IPS-18c (cell line): ENCODE data around the gene CCNL2.
"Not testable (repeated sequence)": the region's sequence is repeated elsewhere in the genome, so short reads cannot be mapped to it uniquely, and the experiment has no call there.

ENCODE experiments used
- H3K4me3 ChIP-seq: 2 replicates; pipeline ENCODE4 v1.7.0; 2013; ENCODE audit warnings: low read depth, mild to moderate bottlenecking, low read length, moderate library complexity; ENCODE audit not compliant: insufficient read depth
- H3K9me3 ChIP-seq: one replicate; pipeline ENCODE4 v1.6.1; 2013; ENCODE audit warnings: mild to moderate bottlenecking, low read length, moderate library complexity; ENCODE audit not compliant: control insufficient read depth, insufficient read depth

Gene CCNL2

DNA sequence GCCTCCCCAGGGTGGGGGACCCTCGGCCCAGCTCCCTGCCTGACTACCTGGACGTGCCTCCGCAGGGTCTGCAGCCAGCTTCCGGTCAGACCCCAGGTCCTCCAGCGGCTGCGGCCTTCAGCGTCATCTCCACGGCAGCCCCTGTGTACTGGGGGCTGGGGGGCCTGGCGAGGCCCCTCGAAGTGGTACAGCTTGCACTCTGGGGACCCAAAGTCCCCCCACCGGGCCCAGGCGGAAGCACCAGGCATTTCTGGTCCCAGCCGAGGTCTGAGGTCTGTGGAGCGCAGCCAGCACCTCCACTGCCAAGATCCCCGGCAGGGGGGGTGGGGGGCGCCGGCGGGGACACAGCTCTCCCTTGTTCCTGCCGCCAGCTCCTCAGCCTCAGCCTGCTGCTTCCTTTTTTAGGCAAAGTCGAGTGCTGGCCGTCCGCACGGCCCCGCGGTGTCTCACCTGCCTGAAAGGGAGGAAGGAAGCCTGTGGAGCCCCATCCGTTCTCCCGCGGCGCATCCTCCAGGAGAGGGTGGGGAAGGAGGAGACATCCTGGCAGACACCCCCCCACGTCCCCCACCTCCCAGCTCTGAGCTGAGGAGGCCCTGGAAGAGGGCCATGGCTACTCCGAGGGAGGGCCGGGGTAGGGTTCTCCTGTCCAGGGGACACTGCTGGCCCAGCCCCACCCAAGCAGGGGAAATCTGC is 35.1 kb upstream of the CCNL2 start:
- Histone ChIP-seq H3K9me3 (no peaks in the 10 kb centered on the region), H3K4me3 (peak overlapping the region; percentile 62)

DNA sequence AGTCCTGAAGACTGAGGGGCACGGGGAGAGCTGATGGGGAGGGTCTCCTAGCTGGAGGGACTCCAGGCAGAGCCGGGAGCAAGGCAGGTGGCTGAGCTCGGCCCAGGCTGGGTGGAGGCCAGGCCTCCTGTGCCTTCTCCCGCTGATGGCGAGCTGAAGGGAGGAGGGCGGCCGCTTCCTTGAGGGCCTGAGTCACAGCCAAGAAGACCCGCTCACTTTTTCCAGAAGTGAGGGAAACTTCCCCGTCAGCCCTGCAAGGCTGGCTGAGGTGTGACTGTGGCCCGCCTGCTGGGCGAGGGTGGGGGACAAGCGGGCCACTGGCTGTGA is 34.6 kb upstream of the CCNL2 start:
- Histone ChIP-seq H3K9me3 (no peaks in the 10 kb centered on the region), H3K4me3 (peak overlapping the region; percentile 25; the same call in 1 of the 2 replicates)

DNA sequence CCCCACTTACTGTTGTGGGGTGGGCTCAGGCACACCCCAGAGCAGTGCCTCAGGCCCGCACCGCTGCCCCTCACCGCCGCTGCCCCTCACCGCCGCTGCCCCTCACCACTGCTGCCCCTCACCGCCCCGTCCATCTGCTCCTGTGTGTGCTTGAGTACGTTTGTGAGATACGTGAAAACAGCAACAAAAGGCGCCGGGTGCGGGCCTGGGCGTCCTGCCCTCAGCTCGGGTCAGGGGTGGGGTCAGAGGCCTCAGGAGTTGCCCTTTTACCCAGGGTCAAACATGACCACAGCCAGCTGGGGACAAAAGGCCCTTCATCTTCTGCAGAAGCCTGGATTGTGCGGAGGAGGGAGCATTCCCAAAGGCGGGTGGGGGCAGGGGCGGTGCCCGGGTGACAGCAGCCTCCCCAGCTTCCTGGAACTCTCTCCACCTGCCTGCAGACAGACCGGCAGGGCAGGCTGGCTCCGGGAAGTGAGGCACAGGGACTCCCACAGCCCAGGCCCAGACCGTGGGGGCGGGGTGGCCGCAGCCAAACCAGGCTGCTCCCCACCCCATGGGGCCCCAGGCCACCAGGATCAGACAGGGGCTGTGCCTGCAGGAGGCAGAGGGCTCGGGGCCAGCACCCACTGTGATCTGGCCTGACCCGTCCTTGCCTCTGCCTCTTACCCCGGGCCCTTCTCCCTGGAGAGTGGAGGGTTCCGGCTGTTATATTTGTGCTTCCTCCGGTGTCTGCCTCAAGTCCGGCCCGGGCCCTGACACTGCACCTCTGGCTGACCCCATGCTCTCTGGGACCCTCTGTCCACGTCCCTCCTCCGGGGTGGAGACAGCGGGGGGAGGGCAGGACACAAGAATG is 34.0 kb upstream of the CCNL2 start:
- no peak overlapping the region for H3K4me3 ChIP-seq
- H3K9me3 ChIP-seq: no peaks in the 10 kb centered on the region

DNA sequence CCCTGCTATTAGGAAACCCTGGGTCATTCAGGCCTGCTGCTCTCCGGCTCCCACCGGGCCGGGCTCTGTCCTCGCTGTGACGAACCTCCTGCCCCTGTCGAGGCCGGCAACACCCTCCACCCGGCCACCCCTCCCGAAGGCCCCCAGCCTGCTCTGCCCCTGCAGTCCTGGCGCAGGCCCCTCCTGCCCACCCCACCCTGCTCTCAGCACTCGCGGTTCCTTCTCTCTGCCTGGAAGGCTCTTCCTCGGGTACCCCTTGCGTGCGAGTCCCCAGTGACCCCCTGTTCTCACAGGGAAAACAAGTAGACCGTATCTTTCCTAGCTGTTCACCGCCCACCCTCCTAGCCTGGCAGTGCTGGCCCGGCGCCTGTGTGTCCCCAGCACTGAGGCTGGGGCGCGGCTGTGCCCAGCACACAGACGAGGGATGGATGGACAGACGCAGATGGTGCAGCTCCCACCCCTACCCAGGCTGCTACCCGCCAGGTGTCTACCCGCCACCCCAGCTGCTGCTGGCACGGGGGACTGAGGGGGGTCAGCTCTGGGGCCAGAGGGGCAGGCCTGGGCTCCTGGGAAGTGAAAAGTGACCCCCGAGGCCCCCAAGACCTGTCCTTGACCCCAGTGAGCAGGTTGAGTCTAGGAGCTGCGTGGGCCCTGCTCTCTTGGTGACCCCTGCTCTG is 33.3 kb upstream of the CCNL2 start:
- H3K9me3 ChIP-seq: no peaks in the 10 kb centered on the region
- no peak overlapping the region for H3K4me3 ChIP-seq

GRCh38 chr1:1431845-1432273 is 32.7 kb upstream of the CCNL2 start:
- H3K9me3 ChIP-seq: no peaks in the 10 kb centered on the region
- H3K4me3 ChIP-seq: no peak overlapping the region

GRCh38 chr1:1430992-1431844 is 32.1 kb upstream of the CCNL2 start:
- Histone ChIP-seq H3K4me3 (no peak overlapping the region), H3K9me3 (no peaks in the 10 kb centered on the region)

DNA sequence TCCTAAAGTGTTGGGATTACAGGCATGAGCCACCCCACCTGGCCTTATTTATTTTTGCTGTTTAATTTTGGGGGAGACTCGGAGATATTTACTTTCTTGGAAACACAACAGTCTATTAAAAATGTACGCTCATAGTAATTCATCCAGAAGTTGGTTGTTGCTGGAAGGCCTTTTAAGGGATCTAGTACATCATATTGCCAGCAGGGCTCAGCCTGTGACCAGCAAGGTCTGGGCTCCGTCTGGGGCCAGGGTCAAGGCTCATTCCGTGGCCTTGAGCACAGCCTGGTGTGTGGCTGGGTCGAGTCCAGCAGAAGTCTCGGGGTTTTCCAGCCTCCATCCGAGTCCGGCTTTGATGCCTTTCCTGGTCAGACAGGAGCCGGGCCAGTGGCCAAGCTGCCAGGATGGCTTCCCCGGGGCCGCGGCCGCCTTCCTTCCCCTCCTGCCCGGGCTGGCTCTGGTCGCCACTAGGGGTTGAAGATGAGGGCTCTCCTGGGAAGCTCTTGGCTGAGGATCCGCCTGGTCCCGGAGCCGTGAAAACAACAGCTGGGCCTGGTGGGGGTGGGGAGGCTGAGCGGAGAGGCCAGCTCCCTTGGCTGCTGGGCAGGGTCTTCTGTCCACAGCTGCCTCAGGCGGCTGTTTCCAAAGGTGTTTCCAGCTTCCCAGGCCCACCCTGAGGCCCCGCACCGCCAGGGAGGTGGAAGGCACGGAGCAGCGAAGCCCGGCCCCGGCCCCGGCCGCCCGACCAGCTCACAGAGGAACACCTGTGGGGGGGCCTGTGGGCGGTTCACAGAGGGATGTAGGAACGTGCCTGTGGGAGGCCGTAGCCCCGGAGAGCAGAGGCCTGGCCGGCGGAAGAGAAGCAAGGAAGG is 31.2 kb upstream of the CCNL2 start:
- Histone ChIP-seq H3K9me3 (no peaks in the 10 kb centered on the region), H3K4me3 (no peak overlapping the region)

- Histone ChIP-seq H3K4me3 (no peak overlapping the region), H3K9me3 (no peaks in the 10 kb centered on the region)
These were observed 30.5 kb upstream of the CCNL2 start for GRCh38 chr1:1429671-1430073.

- H3K9me3 ChIP-seq: not testable (repeated sequence)
These were observed 29.8 kb upstream of the CCNL2 start for GRCh38 chr1:1428967-1429366.

DNA sequence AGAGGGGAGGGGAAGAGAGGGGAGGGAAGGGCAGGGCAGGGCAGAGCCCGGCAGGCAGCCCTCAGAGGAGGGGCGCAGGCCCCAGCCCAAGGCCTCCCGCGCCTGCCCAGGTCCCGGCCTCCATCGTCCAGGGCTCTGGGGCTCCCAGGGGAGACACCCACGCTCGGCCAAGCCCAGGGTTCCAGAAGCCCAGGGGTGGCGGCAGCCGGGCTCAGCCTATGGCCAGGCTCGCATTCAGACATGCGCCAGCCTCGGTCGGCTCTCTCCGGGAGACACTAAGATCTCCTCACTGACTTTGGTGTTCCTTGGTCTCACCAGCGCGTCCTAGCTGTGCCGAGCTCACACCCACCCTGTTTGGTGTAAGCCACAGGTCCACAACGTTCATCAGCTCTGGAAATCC is 29.0 kb upstream of the CCNL2 start:
- no peaks in the 10 kb centered on the region for H3K9me3 ChIP-seq
- no peak overlapping the region for H3K4me3 ChIP-seq

More at GRCh38 chr1:1428967-1429366, 29.8 kb upstream of the CCNL2 start:
- not testable (repeated sequence) for H3K4me3 ChIP-seq

- no peaks in the 10 kb centered on the region for H3K9me3 ChIP-seq
- H3K4me3 ChIP-seq: peak overlapping the region; percentile 41; the same call in 1 of the 2 replicates
These were observed 28.6 kb upstream of the CCNL2 start for GRCh38 chr1:1427820-1428148.

GRCh38 chr1:1427106-1427819 is 28.1 kb upstream of the CCNL2 start:
- Histone ChIP-seq H3K4me3 (peak overlapping the region; percentile 41; the same call in 1 of the 2 replicates), H3K9me3 (no peaks in the 10 kb centered on the region)

- no peak overlapping the region; the same call in 1 of the 2 replicates for H3K4me3 ChIP-seq
- H3K9me3 ChIP-seq: no peaks in the 10 kb centered on the region
These were observed 27.5 kb upstream of the CCNL2 start for GRCh38 chr1:1426496-1427105.

- no peak overlapping the region for H3K4me3 ChIP-seq
- H3K9me3 ChIP-seq: no peaks in the 10 kb centered on the region
These were observed 26.8 kb upstream of the CCNL2 start for GRCh38 chr1:1425753-1426495.

GRCh38 chr1:1425426-1425752 is 26.3 kb upstream of the CCNL2 start:
- no peaks in the 10 kb centered on the region for H3K9me3 ChIP-seq
- H3K4me3 ChIP-seq: no peak overlapping the region
